ENCODE data around the gene MYMK.

Gene MYMK

DNA sequence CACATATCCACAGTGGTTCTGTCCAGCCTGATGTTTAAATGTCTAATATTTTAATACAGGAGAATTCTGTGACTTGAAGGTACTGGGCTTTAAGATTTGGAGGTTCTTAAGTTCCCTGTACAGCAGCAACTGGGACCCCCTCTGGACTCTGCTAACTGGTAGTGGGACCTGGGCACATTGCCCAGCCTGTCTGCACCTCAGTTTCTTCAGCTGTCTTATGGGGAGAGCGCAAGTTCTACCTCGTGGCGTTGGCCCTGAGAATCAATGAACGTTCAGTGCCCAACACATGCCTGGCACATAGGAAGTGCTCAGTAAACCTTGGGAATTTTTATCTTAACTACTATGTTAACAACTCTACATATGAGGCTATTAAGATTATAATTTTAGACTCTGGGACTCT lies 47.3 kb downstream of the MYMK start:
- TF ChIP-seq, protein P1, sequence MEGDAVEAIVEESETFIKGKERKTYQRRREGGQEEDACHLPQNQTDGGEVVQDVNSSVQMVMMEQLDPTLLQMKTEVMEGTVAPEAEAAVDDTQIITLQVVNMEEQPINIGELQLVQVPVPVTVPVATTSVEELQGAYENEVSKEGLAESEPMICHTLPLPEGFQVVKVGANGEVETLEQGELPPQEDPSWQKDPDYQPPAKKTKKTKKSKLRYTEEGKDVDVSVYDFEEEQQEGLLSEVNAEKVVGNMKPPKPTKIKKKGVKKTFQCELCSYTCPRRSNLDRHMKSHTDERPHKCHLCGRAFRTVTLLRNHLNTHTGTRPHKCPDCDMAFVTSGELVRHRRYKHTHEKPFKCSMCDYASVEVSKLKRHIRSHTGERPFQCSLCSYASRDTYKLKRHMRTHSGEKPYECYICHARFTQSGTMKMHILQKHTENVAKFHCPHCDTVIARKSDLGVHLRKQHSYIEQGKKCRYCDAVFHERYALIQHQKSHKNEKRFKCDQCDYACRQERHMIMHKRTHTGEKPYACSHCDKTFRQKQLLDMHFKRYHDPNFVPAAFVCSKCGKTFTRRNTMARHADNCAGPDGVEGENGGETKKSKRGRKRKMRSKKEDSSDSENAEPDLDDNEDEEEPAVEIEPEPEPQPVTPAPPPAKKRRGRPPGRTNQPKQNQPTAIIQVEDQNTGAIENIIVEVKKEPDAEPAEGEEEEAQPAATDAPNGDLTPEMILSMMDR (IDR thresholded peaks at IDR 0.05): no peak

DNA sequence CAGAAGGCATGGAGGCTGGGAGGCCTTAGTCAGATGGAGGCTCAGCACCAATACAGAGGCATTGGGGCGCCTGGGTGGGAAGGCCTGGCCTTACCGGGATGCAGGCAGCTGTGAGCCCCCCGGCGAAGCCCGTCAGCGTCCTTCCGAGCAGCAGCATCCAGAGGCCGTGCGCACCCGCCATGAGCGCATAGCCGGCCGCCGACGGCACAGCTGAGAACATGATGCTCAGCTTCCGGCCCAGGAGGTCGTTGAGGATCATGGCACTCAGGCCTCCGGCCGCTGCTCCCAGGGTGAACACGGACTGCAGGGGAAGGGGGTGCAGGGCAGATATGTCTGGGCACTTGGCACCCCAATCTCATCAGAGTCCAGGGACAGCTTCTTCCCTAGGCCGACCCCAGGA lies 47.8 kb downstream of the MYMK start:
- TF ChIP-seq, protein P1 (IDR thresholded peaks at IDR 0.05): no peak

DNA sequence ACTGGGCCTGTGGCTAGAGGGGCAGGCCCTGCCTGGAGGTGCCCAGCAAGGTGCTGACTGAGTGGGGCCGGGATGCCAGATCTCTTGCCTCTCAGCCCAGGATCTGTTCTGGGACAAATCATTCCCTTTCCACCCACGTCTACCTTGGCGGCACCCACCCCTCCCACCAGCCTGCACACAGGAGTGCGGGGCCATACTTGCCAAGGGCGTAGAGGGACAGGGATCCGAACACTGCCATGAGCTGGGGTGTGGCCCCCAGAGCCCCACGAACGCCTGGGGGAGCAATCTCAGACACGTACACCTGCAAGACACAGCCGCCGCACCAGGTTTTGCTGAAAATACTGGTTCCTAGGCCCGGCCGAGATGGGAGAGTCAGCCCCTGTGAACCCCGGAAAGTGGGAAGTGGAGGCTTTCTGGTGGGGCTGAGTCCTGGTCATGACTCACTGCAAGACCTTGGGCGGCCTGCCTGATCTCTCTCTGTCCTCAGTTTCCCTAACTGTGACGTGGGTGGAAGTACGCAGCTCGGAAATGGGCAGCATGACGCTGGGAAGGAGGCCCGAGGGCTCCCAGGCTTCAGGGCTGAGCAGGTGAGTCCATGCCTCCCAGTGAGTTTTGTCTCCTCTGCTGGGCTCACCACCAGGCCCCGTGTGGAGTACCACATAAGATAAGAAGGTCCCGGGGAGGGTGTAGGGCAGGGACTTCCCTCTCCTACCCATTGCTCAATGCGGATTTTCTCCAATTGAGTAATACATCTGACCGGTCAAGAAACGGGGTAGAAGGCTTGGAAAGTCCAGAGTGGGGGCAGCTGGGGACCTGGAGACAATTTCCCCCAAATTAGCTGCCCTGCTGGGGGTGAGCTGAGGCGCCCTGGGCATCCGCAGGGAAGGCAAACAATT lies 48.5 kb downstream of the MYMK start:
- TF ChIP-seq, protein P1 (IDR thresholded peaks at IDR 0.05): no peak

DNA sequence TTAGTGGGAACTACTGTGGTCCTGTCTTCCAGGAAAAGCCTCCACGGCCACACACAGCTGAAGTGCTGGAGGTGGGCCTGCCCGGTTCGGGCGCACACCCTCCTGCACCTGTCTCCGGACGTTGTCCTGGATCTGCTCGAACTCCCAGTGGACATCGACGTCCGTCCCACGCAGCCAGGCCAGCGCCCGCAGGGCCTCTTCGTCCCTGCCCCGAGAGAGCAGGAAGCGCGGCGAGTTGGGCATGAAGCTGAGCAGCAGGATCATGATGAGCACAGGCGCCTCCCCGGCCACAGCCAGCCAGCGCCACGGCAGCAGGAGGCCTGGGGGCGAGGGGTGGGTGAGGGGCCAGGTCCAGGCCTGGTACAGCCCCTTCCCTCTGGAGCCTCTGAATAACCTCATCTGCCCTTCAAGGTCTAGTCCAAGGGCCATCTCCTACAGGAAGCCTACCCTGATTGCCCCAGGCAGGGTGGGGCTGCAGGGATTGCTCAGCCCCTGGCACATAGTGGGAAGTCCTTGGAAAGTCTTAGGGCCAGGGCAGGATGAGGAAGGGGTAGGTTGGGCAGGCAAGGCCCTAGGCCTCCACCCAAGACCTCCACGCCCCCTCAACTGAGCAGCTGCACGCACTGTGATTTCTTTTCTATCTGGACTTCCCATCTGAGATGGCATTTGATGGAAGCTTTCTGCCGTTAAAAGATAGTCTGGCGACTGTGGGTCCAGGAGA lies 49.3 kb downstream of the MYMK start:
- TF ChIP-seq, protein P1 (IDR thresholded peaks at IDR 0.05): no peak

DNA sequence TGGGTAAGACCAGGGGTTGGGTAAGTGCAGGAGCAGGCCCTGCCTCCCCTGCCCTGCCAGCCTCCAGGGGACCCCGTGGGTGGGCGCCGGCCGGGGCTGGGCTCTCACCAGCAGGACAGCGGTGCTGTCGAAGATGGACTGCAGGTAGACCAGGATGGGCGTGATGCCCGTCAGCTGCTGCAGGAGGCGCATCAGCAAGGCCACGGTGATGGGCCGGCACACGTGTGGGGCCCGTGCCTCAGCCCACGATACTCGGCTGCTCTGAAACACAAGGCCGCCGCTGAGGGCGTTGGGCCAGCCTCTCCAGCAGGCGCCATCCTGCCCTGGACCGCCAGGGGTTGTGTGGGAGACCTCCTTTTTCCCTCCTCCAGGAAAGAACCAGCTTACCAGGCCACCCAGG lies 49.9 kb downstream of the MYMK start:
- TF ChIP-seq, protein P1 (IDR thresholded peaks at IDR 0.05): no peak

DNA sequence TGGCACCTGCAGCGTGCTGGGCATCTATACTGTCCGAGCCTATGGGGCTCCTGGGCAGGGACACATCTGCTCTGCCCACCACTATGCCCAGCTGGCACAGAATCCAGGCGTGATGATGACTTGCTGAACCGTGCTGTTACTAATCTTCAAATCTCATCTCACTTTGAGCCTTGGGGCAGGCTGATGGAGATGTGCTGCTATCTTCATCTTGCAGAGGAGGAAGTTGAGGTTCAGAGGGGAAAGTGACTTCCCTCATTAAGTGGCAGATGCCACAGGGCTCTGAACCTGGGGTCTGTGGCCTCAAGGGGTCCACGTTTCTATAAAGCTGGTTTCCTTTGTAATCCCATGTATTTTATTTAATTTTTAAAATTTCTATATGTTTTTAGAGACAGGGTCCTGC lies 50.5 kb downstream of the MYMK start:
- TF ChIP-seq, protein P1 (IDR thresholded peaks at IDR 0.05): no peak

DNA sequence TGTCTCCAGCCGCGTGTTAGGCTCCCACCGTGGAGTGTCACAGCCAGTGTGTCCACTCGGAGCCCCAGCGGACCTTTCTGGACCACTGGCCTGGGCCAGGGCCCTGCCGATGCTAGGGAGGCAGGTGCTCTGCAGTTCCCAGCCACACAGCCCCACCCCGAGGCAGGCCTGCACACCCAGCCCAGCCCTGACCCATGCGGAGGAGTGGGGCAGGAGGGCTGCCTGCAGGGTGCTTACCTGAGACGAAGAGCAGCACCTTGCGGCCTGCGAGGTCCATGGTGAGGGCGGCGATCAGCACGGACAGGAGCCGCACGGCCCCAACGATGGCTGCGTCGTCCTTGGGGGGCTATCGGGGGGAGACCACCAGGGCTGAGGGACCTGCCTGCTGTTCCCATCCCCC lies 51.0 kb downstream of the MYMK start:
- TF ChIP-seq, protein P1 (IDR thresholded peaks at IDR 0.05): no peak

Measured in LNCAP (cell line).